GM12865 (cell line): Measurements from ENCODE around the gene IQGAP3.
A peak's percentile ranks its signal among the peaks of the same experiment; 100 is the strongest.
"Not testable (repeated sequence)": the region's sequence is repeated elsewhere in the genome, so short reads cannot be mapped to it uniquely, and the experiment has no call there.

ENCODE experiments used
- DNase-seq: peaks from one replicate; pipeline ENCODE4 v3.0.0; 2010; ENCODE audit warnings: low read depth
- H3K4me3 ChIP-seq: 2 replicates; pipeline ENCODE4 v1.5.1; 2011; ENCODE audit warnings: mild to moderate bottlenecking, low read depth, low read length, control low read depth
- TF ChIP-seq, protein P1 (sequence below): IDR thresholded peaks from 2 replicates; pipeline ENCODE4 v1.5.1; 2011; ENCODE audit warnings: low read length, control low read depth, low read depth, inconsistent platforms; ENCODE audit not compliant: insufficient read depth; ENCODE audit errors: missing control alignments

The IQGAP3 gene, protein sequence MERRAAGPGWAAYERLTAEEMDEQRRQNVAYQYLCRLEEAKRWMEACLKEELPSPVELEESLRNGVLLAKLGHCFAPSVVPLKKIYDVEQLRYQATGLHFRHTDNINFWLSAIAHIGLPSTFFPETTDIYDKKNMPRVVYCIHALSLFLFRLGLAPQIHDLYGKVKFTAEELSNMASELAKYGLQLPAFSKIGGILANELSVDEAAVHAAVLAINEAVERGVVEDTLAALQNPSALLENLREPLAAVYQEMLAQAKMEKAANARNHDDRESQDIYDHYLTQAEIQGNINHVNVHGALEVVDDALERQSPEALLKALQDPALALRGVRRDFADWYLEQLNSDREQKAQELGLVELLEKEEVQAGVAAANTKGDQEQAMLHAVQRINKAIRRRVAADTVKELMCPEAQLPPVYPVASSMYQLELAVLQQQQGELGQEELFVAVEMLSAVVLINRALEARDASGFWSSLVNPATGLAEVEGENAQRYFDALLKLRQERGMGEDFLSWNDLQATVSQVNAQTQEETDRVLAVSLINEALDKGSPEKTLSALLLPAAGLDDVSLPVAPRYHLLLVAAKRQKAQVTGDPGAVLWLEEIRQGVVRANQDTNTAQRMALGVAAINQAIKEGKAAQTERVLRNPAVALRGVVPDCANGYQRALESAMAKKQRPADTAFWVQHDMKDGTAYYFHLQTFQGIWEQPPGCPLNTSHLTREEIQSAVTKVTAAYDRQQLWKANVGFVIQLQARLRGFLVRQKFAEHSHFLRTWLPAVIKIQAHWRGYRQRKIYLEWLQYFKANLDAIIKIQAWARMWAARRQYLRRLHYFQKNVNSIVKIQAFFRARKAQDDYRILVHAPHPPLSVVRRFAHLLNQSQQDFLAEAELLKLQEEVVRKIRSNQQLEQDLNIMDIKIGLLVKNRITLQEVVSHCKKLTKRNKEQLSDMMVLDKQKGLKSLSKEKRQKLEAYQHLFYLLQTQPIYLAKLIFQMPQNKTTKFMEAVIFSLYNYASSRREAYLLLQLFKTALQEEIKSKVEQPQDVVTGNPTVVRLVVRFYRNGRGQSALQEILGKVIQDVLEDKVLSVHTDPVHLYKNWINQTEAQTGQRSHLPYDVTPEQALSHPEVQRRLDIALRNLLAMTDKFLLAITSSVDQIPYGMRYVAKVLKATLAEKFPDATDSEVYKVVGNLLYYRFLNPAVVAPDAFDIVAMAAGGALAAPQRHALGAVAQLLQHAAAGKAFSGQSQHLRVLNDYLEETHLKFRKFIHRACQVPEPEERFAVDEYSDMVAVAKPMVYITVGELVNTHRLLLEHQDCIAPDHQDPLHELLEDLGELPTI (N-terminal part only)

DNA sequence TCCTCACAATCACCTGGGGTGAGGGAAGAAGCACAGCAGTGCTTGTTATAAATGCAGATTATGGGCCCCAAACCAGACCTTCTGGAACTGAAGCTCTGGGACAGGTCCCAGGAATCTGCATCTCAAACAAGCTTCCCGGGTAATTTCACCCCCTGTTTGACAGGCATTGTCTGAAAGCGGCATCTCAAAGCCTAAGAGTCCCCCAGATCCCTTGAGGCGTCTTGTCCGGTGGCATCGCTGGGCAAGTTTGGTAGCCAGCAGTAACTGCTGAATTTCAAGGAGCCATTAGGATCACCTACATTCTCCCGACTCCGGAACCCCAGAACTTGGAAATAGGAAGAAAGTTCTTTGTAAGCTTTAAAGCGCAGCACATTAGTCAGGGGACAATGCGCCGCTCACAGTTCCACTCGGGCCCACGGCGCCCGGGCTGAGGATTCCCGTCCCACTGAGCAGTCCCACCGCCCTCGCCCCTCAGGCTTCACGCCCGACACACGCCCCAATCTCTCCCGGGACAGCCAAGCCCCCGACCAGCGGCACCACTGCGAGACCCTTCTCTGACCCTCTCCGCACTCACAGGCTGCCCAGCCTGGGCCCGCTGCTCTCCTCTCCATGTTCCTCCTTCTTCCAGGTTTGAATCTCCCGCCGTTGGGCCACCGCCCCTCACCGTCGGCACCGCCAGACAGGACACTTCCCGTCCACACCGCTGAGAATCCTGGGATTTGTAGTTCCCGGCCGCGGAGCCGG, at the start of gene IQGAP3:
Gene IQGAP3 (minus strand): TSS at position 647 of the 744 bp plus-strand sequence. CDS start 36 bp downstream, at position 611.
- H3K4me3 ChIP-seq = peak within 1 kb of the TSS; percentile 83
- peak; percentile 87 for DNase-seq
- TF ChIP-seq, protein P1, sequence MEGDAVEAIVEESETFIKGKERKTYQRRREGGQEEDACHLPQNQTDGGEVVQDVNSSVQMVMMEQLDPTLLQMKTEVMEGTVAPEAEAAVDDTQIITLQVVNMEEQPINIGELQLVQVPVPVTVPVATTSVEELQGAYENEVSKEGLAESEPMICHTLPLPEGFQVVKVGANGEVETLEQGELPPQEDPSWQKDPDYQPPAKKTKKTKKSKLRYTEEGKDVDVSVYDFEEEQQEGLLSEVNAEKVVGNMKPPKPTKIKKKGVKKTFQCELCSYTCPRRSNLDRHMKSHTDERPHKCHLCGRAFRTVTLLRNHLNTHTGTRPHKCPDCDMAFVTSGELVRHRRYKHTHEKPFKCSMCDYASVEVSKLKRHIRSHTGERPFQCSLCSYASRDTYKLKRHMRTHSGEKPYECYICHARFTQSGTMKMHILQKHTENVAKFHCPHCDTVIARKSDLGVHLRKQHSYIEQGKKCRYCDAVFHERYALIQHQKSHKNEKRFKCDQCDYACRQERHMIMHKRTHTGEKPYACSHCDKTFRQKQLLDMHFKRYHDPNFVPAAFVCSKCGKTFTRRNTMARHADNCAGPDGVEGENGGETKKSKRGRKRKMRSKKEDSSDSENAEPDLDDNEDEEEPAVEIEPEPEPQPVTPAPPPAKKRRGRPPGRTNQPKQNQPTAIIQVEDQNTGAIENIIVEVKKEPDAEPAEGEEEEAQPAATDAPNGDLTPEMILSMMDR = no peak

GRCh38 chr1:156619582-156619955, 47.2 kb upstream of the IQGAP3 start:
- no peak overlapping the region for H3K4me3 ChIP-seq
- TF ChIP-seq, protein P1 = no peak
- DNase-seq = no peak

- peak; percentile 29 for DNase-seq
- H3K4me3 ChIP-seq = no peak within 1 kb of the TSS
- TF ChIP-seq, protein P1 = peak; percentile 56
These were observed 46.7 kb upstream of the IQGAP3 start, which contains the start of gene HAPLN2 for GRCh38 chr1:156618853-156619581. Gene HAPLN2, plus strand, starts transcription at chr1:156619415. Its CDS starts 4,076 bp downstream, at chr1:156623491.

- no peak for DNase-seq
- no peak overlapping the region for H3K4me3 ChIP-seq
- TF ChIP-seq, protein P1 = no peak
These were observed 44.1 kb upstream of the IQGAP3 start for GRCh38 chr1:156616463-156616862.

GRCh38 chr1:156615946-156616345, 43.6 kb upstream of the IQGAP3 start:
- DNase-seq = no peak
- no peak overlapping the region for H3K4me3 ChIP-seq
- TF ChIP-seq, protein P1 = no peak

GRCh38 chr1:156612666-156613065, 40.3 kb upstream of the IQGAP3 start:
- no peak for DNase-seq
- TF ChIP-seq, protein P1 = no peak
- H3K4me3 ChIP-seq = no peak overlapping the region

DNA sequence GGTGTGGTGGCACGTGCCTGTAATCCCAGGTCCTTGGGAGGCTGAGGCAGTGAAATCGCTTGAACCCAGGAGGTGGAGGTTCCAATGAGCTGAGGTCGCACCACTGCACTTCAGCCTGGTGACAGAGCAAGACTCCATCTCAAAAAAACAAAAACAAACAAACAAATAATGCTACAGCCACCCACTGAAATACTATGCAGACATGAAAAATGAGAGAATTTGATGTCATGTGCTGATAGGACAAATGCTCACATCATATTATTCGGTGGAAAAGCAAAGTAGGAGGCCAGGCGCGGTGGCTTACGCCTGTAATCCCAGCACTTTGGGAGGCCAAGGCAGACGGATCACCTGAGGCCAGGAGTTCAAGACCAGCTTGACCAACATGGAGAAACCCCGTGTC, 37.7 kb upstream of the IQGAP3 start:
- not testable (repeated sequence) for DNase-seq, H3K4me3 ChIP-seq
